Measurements from ENCODE around the gene TRANK1.
"Not testable (repeated sequence)": the region's sequence is repeated elsewhere in the genome, so short reads cannot be mapped to it uniquely, and the experiment has no call there.

DNA sequence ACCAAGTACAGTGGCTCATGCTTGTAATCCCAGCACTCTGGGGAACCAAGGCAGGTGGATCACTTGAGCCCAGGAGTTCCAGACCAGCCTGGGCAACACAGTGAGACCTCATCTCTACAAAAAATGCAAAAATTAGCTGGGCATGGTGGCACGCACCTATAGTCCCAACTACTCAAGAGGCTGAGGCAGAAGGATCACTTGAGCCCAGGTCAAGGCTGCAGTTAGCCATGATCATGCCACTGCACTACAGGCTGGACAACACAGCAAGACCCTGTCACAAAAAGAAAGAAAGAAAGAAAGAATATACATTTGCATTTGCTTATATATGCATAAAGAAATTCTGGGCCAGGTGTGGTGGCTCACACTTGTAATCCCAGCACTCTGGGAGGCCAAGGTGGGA lies 13.4 kb downstream of the TRANK1 start:
- TF ChIP-seq, protein P1, sequence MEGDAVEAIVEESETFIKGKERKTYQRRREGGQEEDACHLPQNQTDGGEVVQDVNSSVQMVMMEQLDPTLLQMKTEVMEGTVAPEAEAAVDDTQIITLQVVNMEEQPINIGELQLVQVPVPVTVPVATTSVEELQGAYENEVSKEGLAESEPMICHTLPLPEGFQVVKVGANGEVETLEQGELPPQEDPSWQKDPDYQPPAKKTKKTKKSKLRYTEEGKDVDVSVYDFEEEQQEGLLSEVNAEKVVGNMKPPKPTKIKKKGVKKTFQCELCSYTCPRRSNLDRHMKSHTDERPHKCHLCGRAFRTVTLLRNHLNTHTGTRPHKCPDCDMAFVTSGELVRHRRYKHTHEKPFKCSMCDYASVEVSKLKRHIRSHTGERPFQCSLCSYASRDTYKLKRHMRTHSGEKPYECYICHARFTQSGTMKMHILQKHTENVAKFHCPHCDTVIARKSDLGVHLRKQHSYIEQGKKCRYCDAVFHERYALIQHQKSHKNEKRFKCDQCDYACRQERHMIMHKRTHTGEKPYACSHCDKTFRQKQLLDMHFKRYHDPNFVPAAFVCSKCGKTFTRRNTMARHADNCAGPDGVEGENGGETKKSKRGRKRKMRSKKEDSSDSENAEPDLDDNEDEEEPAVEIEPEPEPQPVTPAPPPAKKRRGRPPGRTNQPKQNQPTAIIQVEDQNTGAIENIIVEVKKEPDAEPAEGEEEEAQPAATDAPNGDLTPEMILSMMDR (IDR thresholded peaks at IDR 0.05; ENCODE audit: low read depth, low read length, poor library complexity, severe bottlenecking), result not testable (repeated sequence)
- TF ChIP-seq EZH2phosphoT487 (IDR thresholded peaks at IDR 0.05; ENCODE audit: borderline replicate concordance, low read length), result not testable (repeated sequence)
